Osteoblast (primary cell): ENCODE data around the gene SLC44A5. TPM values are rescaled to one million over a fixed set of nuclear protein-coding genes. Genes with fewer than 3 reads are reported as not detected.

Experiments used
- DNase-seq: peaks from one replicate; pipeline ENCODE4 v3.0.0; 2011; ENCODE audit warnings: low spot score, mixed read lengths; ENCODE audit not compliant: insufficient read length; ENCODE audit errors: missing footprints
- H2AFZ ChIP-seq: 2 replicates; pipeline ENCODE4 v1.6.0; 2011; ENCODE audit warnings: mild to moderate bottlenecking, low read length
- H3K27ac ChIP-seq: 2 replicates; pipeline ENCODE4 v1.5.1; 2011; ENCODE audit warnings: mild to moderate bottlenecking, low read depth, low read length, moderate library complexity
- H3K27me3 ChIP-seq: 2 replicates; pipeline ENCODE4 v1.6.0; 2012; ENCODE audit warnings: mild to moderate bottlenecking, control low read depth, inconsistent platforms, low read length, moderate library complexity; ENCODE audit not compliant: insufficient read depth
- H3K36me3 ChIP-seq: 2 replicates; pipeline ENCODE4 v1.5.1; 2011; ENCODE audit warnings: mild to moderate bottlenecking, low read length, control low read depth, moderate library complexity; ENCODE audit not compliant: insufficient read depth
- H3K4me1 ChIP-seq: 2 replicates; pipeline ENCODE4 v1.5.1; 2011; ENCODE audit warnings: mild to moderate bottlenecking, low read length, control low read depth, moderate library complexity; ENCODE audit not compliant: insufficient read depth
- H3K4me2 ChIP-seq: 2 replicates; pipeline ENCODE4 v1.6.0; 2011; ENCODE audit warnings: mild to moderate bottlenecking, low read length; ENCODE audit not compliant: insufficient read depth
- H3K4me3 ChIP-seq: fragments of 200-600 bp; sonication (generic); 3 replicates; pipeline ENCODE4 v1.5.1; 2012; ENCODE audit warnings: mild to moderate bottlenecking, low read length, inconsistent platforms; ENCODE audit not compliant: insufficient read depth
- H3K79me2 ChIP-seq: 2 replicates; pipeline ENCODE4 v1.6.0; 2012; ENCODE audit warnings: mild to moderate bottlenecking, low read length, control low read depth, inconsistent platforms; ENCODE audit not compliant: insufficient read depth
- H3K9me3 ChIP-seq: 2 replicates; pipeline ENCODE4 v1.5.1; 2011; ENCODE audit warnings: low read depth, low read length, control low read depth
- H4K20me1 ChIP-seq: 2 replicates; pipeline ENCODE4 v1.6.0; 2012; ENCODE audit warnings: mild to moderate bottlenecking, low read length, control low read depth; ENCODE audit not compliant: insufficient read depth
- total RNA-seq: library from RNA; depleted of rRNA; stranded (reverse); fragments of >200 nt; gene quantifications from 2 replicates; pipeline ENCODE4 v1.2.3, GENCODE V29; 2012
- TF ChIP-seq, protein P1 (sequence below): IDR thresholded peaks from 2 replicates; pipeline ENCODE4 v1.5.1; 2011; ENCODE audit warnings: mild to moderate bottlenecking, low read depth, low read length, moderate library complexity; ENCODE audit errors: extremely low read depth

Gene SLC44A5
- total RNA-seq, 1 donor: 0.36 TPM

DNA sequence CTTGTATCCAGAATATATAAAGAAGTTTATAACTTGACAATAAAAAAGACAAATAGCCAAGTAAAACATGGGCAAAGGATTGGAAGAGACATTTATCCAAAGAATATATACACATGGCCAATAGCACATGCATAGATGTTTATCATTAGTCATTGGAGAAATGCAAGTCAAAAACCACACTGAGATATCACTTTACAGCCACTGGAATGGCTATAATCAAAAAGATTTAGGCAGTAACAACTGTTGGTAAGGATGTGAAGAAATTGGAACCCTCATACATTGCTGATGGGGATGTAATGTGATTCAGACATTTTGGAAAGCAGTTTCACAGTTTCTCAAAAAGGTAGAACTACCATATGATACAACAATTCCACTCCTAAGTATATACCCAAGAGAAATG is 51.1 kb downstream of the SLC44A5 start:
- no peaks in the 10 kb centered on the region for H3K79me2 ChIP-seq
- DNase-seq: no peak
- H3K9me3 ChIP-seq: no peaks in the 10 kb centered on the region
- H3K36me3 ChIP-seq: no peaks in the 10 kb centered on the region
- H3K27me3 ChIP-seq: no peaks in the 10 kb centered on the region
- no peak overlapping the region for H3K4me3 ChIP-seq
- no peak overlapping the region for H3K4me2 ChIP-seq
- no peaks in the 10 kb centered on the region for H4K20me1 ChIP-seq
- H3K4me1 ChIP-seq: no peaks in the 10 kb centered on the region
- no peak overlapping the region for H2AFZ ChIP-seq
- no peak overlapping the region for H3K27ac ChIP-seq
- TF ChIP-seq, protein P1, sequence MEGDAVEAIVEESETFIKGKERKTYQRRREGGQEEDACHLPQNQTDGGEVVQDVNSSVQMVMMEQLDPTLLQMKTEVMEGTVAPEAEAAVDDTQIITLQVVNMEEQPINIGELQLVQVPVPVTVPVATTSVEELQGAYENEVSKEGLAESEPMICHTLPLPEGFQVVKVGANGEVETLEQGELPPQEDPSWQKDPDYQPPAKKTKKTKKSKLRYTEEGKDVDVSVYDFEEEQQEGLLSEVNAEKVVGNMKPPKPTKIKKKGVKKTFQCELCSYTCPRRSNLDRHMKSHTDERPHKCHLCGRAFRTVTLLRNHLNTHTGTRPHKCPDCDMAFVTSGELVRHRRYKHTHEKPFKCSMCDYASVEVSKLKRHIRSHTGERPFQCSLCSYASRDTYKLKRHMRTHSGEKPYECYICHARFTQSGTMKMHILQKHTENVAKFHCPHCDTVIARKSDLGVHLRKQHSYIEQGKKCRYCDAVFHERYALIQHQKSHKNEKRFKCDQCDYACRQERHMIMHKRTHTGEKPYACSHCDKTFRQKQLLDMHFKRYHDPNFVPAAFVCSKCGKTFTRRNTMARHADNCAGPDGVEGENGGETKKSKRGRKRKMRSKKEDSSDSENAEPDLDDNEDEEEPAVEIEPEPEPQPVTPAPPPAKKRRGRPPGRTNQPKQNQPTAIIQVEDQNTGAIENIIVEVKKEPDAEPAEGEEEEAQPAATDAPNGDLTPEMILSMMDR: no peak

DNA sequence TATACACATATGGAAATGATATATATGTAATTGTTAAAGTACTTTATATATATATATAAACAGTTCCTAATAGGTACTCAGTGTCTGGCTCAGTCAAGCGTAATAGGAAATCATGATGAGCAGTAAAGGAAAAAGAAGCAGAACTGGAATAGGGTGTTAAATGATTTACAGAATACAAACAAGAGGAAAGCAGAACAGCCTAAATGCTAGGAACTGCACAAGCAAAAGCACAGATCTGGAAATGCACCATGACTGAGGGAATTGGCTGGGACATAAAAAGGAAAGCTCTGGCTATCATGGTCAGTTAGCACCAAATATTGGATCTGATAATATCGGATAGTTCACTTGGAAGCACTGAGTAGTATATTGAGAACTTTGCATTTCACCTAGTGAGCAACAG is 51.8 kb downstream of the SLC44A5 start:
- H4K20me1 ChIP-seq: no peaks in the 10 kb centered on the region
- no peak overlapping the region for H2AFZ ChIP-seq
- no peaks in the 10 kb centered on the region for H3K36me3 ChIP-seq
- no peak overlapping the region for H3K27ac ChIP-seq
- no peaks in the 10 kb centered on the region for H3K4me1 ChIP-seq
- no peaks in the 10 kb centered on the region for H3K79me2 ChIP-seq
- TF ChIP-seq, protein P1: no peak
- H3K9me3 ChIP-seq: no peaks in the 10 kb centered on the region
- no peak overlapping the region for H3K4me3 ChIP-seq
- no peaks in the 10 kb centered on the region for H3K27me3 ChIP-seq
- no peak for DNase-seq
- H3K4me2 ChIP-seq: no peak overlapping the region

DNA sequence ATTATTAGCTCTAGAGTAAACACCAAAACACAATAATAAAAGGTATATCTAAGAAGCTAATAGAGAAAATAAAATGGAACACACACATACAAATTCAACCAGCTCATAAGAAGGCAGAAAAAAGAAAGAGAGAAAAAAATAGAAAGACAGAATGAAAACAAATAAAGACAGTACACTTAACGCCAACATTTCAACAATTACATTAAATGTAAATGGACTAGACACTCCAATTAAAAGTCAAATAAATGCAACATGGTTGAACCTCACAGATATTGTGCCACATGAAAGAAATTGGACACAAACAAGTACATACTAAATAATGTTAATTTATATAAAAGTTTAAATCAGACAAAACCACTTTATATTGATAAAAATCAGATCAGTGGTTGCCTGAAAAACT is 56.0 kb downstream of the SLC44A5 start:
- no peak for DNase-seq
- Histone ChIP-seq H3K27ac (no peak overlapping the region), H3K4me2 (no peak overlapping the region), H3K79me2 (no peaks in the 10 kb centered on the region), H4K20me1 (no peaks in the 10 kb centered on the region), H3K4me1 (no peaks in the 10 kb centered on the region), H3K27me3 (no peaks in the 10 kb centered on the region), H3K4me3 (no peak overlapping the region), H3K36me3 (no peaks in the 10 kb centered on the region), H2AFZ (no peak overlapping the region), H3K9me3 (no peaks in the 10 kb centered on the region)
- TF ChIP-seq, protein P1: no peak

DNA sequence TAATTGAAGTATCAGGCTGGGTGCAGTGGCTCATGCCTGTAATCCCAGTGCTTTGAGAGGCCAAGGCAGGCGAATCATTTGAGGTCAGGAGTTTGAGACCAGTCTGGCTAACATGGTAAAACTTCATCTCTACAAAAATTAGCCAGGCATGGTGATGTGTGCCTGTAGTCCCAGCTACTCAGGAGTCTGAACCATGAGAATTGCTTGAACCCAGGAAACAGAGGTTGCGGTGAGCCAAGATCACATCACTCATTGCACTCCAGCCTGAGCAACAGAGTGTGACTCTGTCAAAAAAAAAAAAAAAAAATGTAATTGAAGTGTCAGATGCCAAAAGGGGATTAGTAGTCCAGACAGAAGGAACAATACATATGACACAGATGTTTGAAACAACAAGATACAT is 56.7 kb downstream of the SLC44A5 start:
- Histone ChIP-seq H3K27me3 (no peaks in the 10 kb centered on the region), H3K4me1 (no peaks in the 10 kb centered on the region), H3K4me2 (no peak overlapping the region), H3K9me3 (no peaks in the 10 kb centered on the region), H3K4me3 (no peak overlapping the region), H3K27ac (no peak overlapping the region), H4K20me1 (no peaks in the 10 kb centered on the region), H3K79me2 (no peaks in the 10 kb centered on the region), H3K36me3 (no peaks in the 10 kb centered on the region), H2AFZ (no peak overlapping the region)
- DNase-seq: no peak
- TF ChIP-seq, protein P1: no peak
